Activated CD8-positive, alpha-beta memory T cell treated with anti-CD3 and anti-CD28 coated beads, Interleukin-2, amount 10 ng/mL, durations not matched to agents 7 days and 5 days (primary cell): Measurements from ENCODE around the gene BAIAP2L1. TPM values are rescaled to one million over a fixed set of nuclear protein-coding genes. Genes with fewer than 3 reads are reported as not detected.

Experiments used
- ATAC-seq: fragments of 150-1000 bp; cut with Tn5 transposase; one replicate; pipeline ENCODE4 v1.10.0; 2021; ENCODE audit warnings: moderate library complexity
- CTCF ChIA-PET: fragments of 350-600 bp; sonication (Branson Sonifier 250); formaldehyde crosslinking; loops from one replicate; lab custom pipeline; 2021; ENCODE audit warnings: antibody characterized with exemption; lab: Charles Lee
- DNase-seq: peaks from one replicate; pipeline ENCODE4 v3.0.0-alpha.2; 2020
- H3K27ac Mint-ChIP-seq: one replicate; pipeline ENCODE4 v1.8.0; 2021; ENCODE audit warnings: mild to moderate bottlenecking, mixed read lengths
- H3K27me3 Mint-ChIP-seq: one replicate; pipeline ENCODE4 v1.8.0; 2021; ENCODE audit warnings: mixed read lengths
- H3K36me3 Mint-ChIP-seq: one replicate; pipeline ENCODE4 v1.8.0; 2021; ENCODE audit warnings: mild to moderate bottlenecking, mixed read lengths
- H3K4me1 Mint-ChIP-seq: one replicate; pipeline ENCODE4 v1.8.0; 2021; ENCODE audit warnings: mixed read lengths
- H3K4me3 Mint-ChIP-seq: one replicate; pipeline ENCODE4 v1.8.0; 2021; ENCODE audit warnings: mild to moderate bottlenecking, moderate library complexity, mixed read lengths
- H3K9me3 Mint-ChIP-seq: one replicate; pipeline ENCODE4 v1.8.0; 2022; ENCODE audit warnings: low read depth, mixed read lengths
- total RNA-seq, 2 experiments: library from RNA; stranded (reverse); gene quantifications; one replicate each; pipeline ENCODE4 v1.2.3, GENCODE V29; 2021

BAIAP2L1 gene
- total RNA-seq, 2 experiments from 2014 or later: 1.1 to 1.4 TPM

- H3K9me3 Mint-ChIP-seq: no peaks in the 10 kb centered on the region
- DNase-seq (no peak), ATAC-seq (no peak)
- no peak overlapping the region for H3K4me3 Mint-ChIP-seq
- H3K4me1 Mint-ChIP-seq: peaks cover 14% of the 10 kb centered on the region
- H3K36me3 Mint-ChIP-seq: peaks cover 4% of the 10 kb centered on the region
- H3K27ac Mint-ChIP-seq: no peak overlapping the region
- CTCF ChIA-PET: no interaction called here
- no peaks in the 10 kb centered on the region for H3K27me3 Mint-ChIP-seq
These were observed 114.8 kb downstream of the BAIAP2L1 start for GRCh38 chr7:98286093-98286539.

GRCh38 chr7:98285157-98286092 lies 115.5 kb downstream of the BAIAP2L1 start:
- Mint-ChIP-seq H3K9me3 (no peaks in the 10 kb centered on the region), H3K4me1 (peaks cover 18% of the 10 kb centered on the region), H3K27me3 (no peaks in the 10 kb centered on the region), H3K4me3 (no peak overlapping the region), H3K27ac (no peak overlapping the region), H3K36me3 (peaks cover 4% of the 10 kb centered on the region)
- no peak for DNase-seq
- ATAC-seq: no peak
- CTCF ChIA-PET: no interaction called here

DNA sequence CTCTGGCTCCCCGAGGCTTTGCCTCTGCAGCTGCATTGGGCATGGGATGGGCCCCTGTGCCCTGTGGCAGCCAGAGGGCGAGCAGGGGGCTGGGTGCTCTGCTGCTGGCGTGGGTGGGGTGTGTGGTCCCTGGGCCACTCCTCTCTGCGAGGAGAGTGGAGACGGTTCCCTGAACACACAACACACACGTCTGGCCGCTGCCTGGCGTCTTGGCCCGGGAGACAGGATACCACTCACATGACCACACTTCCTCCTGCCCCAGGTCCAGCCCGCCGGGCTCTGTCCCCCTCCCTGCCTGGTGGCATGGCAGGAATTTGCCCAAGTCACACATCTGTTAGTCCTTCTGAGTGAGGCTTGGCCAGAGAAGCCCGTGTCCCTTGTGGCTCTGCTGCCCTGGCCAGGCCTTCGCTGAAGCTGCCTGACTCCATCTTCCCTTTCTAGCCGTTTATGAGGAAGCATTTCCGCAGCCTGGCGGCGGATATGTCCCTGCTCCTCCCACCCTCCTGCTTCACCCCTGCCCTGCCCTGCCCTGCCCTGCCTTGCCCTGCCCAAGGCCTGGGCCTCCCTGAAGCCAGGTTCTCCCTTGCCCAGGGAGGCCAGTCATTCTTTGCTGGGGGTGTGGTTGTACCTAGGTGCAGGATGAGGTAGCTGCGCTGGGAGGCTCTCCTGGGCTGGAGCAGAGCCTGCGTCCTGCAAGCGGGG lies 116.4 kb downstream of the BAIAP2L1 start:
- peaks cover 18% of the 10 kb centered on the region for H3K4me1 Mint-ChIP-seq
- no peak overlapping the region for H3K27ac Mint-ChIP-seq
- no peak for ATAC-seq
- H3K36me3 Mint-ChIP-seq: peaks cover 4% of the 10 kb centered on the region
- CTCF ChIA-PET: no interaction called here
- no peak for DNase-seq
- no peaks in the 10 kb centered on the region for H3K27me3 Mint-ChIP-seq
- H3K4me3 Mint-ChIP-seq: no peak overlapping the region
- no peaks in the 10 kb centered on the region for H3K9me3 Mint-ChIP-seq

DNA sequence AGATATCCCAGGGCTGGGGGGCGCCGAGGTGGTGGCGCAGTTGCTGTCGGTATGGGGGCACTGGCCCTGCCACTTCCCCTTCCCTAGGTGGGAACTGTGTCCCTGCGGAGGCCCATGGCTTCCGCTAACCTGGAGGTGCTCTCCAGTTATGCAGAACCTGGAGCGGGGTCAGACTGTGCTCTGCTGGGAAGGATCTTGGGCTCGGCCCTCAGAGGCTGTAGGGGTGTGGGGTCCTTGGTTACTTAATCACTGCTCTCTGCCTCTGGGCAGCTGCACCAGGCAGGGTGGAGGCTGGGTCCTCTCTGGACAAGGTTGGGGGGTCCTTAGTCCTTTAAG lies 117.0 kb downstream of the BAIAP2L1 start:
- Mint-ChIP-seq H3K36me3 (peaks cover 4% of the 10 kb centered on the region), H3K27ac (no peak overlapping the region), H3K4me1 (peaks cover 18% of the 10 kb centered on the region), H3K27me3 (no peaks in the 10 kb centered on the region), H3K4me3 (no peak overlapping the region), H3K9me3 (no peaks in the 10 kb centered on the region)
- DNase-seq: no peak
- ATAC-seq: no peak
- CTCF ChIA-PET: no interaction called here

- Mint-ChIP-seq H3K27ac (no peak overlapping the region), H3K27me3 (no peaks in the 10 kb centered on the region), H3K4me3 (peak overlapping the region; percentile 72), H3K4me1 (peaks cover 16% of the 10 kb centered on the region), H3K36me3 (peaks cover 4% of the 10 kb centered on the region), H3K9me3 (no peaks in the 10 kb centered on the region)
- ATAC-seq: no peak
- CTCF ChIA-PET: no interaction called here
- no peak for DNase-seq
These were observed 117.6 kb downstream of the BAIAP2L1 start for GRCh38 chr7:98283127-98283886.

GRCh38 chr7:98282703-98283102 lies 118.2 kb downstream of the BAIAP2L1 start:
- Mint-ChIP-seq H3K27ac (peak overlapping the region; percentile 41), H3K4me1 (peaks cover 16% of the 10 kb centered on the region), H3K27me3 (no peaks in the 10 kb centered on the region), H3K36me3 (peaks cover 4% of the 10 kb centered on the region), H3K4me3 (peak overlapping the region; percentile 72), H3K9me3 (no peaks in the 10 kb centered on the region)
- DNase-seq (no peak), ATAC-seq (no peak)
- CTCF ChIA-PET: no interaction called here

DNA sequence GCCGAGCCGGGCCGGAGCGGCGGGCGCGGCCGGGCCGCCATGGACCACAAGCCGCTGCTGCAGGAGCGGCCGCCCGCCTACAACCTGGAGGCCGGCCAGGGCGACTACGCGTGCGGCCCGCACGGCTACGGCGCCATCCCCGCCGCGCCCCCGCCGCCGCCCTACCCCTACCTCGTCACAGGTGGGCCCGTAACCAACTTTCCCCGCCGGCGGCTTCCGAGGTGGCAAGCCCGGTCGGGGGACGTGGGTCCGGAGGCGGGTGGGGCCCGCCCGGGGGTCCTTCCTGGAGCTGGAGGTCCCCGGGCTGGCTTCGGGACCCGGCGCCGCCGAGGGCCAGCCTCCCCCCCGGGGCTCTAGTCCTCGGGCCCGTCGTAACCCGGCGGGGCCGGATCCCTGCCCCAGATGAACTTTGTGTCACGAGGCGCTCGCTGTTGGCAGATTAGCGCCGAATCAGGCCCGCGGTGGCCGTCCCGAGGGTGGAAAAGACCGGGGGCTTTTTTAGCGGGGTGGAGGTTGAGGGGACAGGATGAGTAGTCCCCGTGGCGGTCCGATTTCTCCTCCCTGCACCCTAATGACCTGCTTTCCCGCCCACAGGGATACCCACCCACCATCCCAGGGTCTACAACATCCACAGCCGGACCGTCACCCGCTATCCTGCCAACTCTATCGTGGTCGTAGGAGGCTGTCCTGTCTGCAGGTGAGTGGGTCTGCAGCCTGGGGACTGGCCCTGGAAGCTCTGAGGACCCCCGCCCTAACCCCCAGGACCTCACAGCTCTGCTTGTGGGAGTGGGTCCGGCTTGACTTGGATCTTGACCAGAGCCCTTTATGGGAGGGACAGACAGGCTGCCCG lies 118.9 kb downstream of the BAIAP2L1 start:
- CTCF ChIA-PET: no interaction called here
- Mint-ChIP-seq H3K36me3 (peaks cover 4% of the 10 kb centered on the region), H3K27ac (peak overlapping the region; percentile 70), H3K9me3 (no peaks in the 10 kb centered on the region), H3K4me3 (peak overlapping the region; percentile 72), H3K4me1 (peaks cover 16% of the 10 kb centered on the region), H3K27me3 (no peaks in the 10 kb centered on the region)
- DNase-seq (peak; percentile 53), ATAC-seq (peak; percentile 34)

DNA sequence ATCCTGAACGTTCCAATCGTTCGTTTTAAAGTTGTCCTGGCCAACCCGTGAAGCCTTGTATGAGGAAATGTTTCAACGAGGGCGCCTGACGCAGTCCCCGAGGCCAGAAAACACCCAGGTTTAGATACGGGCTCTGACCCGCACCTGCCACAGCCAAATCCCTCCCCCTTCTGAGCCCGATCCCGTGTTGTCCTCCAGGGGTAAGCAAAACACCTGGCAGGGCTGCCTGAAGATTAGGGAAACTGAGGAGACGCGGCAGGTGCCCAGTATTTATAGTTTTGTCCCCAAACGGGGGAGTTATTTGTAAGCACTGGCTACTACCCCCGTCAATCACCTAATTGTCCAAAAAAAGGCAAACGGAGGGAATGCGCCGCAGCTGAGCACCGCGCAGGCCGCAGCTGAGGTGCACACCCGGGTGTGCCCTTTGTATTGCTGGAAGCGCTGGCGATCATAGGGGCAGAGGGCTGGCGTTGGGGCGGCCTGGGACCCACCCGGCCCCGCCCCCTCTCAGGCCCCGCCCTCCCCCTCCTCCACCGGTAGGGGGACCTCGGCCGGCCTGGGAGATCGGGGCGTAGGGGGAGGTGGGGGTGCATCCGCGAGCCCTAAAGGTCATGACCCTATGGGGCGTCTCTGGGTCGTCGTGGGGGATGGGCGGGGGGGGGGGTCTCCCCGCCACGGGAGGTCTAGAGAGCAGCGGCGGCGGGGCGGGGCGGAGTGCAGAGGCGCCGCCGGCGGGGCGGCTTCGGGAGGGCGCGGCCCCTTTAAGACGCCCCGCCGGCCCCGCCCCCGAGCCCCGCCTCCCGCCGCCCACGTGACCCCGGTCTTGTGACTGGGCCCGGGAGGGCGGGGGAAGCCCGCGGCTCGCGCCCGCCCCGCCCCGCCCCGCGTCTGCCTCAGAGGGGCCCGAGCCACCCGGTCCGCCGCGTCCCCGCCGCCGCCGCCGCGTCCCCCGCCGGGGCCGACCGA lies 119.8 kb downstream of the BAIAP2L1 start, which contains the start of gene BRI3:
TSS of gene BRI3 (plus strand) at position 896 of the 966 bp plus-strand sequence. CDS start 110 bp downstream, outside the sequence.
- H3K9me3 Mint-ChIP-seq: no peaks in the 10 kb centered on the region
- ATAC-seq (peak; percentile 86), DNase-seq (peak; percentile 92)
- peak within 1 kb of the TSS; percentile 72 for H3K4me3 Mint-ChIP-seq
- peaks cover 4% of the 10 kb centered on the region for H3K36me3 Mint-ChIP-seq
- H3K27ac Mint-ChIP-seq: peak within 1 kb of the TSS; percentile 73
- peaks cover 16% of the 10 kb centered on the region for H3K4me1 Mint-ChIP-seq
- no peaks in the 10 kb centered on the region for H3K27me3 Mint-ChIP-seq
- CTCF ChIA-PET: interaction anchor here (0.6 to 1.3 kb wide), 4 partner anchors 21 to 120 kb away, joined by 3 read pairs; partner anchors contain the start of gene BAIAP2L1

- ATAC-seq: no peak
- CTCF ChIA-PET: interaction anchor here (0.6 to 1.3 kb wide), 5 partner anchors 20 to 268 kb away, joined by 3 read pairs; partner anchors contain the start of gene BAIAP2L1
- Mint-ChIP-seq H3K36me3 (peaks cover 4% of the 10 kb centered on the region), H3K27me3 (no peaks in the 10 kb centered on the region), H3K27ac (peak overlapping the region; percentile 73), H3K4me3 (peak overlapping the region; percentile 69), H3K9me3 (no peaks in the 10 kb centered on the region), H3K4me1 (peaks cover 16% of the 10 kb centered on the region)
- no peak for DNase-seq
These were observed 120.6 kb downstream of the BAIAP2L1 start for GRCh38 chr7:98280296-98280695.

DNA sequence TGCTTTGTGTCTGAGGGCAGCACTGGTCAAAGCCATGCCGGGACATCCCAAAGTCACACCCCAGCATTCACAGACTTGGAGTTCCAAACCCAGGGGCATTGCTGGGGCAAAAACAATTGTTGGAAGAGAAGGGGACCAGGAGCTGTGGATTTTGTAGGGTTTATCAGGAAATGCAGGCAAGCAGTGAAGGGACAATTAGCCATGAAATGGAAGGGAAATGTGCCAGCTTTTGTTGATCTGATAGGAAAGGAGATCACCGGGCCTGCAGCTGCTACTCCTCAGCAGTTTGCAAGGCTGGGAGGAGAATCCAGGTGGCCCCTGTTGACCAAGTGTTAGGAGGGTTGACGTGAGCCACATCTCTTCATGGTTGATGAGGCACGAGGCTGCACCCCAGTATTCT lies 122.0 kb downstream of the BAIAP2L1 start:
- Mint-ChIP-seq H3K9me3 (no peaks in the 10 kb centered on the region), H3K4me1 (peaks cover 15% of the 10 kb centered on the region), H3K36me3 (peaks cover 4% of the 10 kb centered on the region), H3K4me3 (no peak overlapping the region), H3K27ac (no peak overlapping the region), H3K27me3 (no peaks in the 10 kb centered on the region)
- CTCF ChIA-PET: no interaction called here
- ATAC-seq (no peak), DNase-seq (no peak)

GRCh38 chr7:98278408-98278807 lies 122.5 kb downstream of the BAIAP2L1 start:
- Mint-ChIP-seq H3K4me3 (no peak overlapping the region), H3K9me3 (no peaks in the 10 kb centered on the region), H3K36me3 (peaks cover 4% of the 10 kb centered on the region), H3K27ac (no peak overlapping the region), H3K27me3 (no peaks in the 10 kb centered on the region), H3K4me1 (peaks cover 15% of the 10 kb centered on the region)
- no peak for ATAC-seq
- CTCF ChIA-PET: no interaction called here
- no peak for DNase-seq
